Limb (tissue), 2 donors: ENCODE measurements around the gene FAM181A.

Experiments
- DNase-seq, 2 donors: peaks; one replicate each; pipeline ENCODE4 v3.0.0-alpha.2; 2016; ENCODE audit errors: extremely low spot score in 2 of 2

Gene FAM181A

DNA sequence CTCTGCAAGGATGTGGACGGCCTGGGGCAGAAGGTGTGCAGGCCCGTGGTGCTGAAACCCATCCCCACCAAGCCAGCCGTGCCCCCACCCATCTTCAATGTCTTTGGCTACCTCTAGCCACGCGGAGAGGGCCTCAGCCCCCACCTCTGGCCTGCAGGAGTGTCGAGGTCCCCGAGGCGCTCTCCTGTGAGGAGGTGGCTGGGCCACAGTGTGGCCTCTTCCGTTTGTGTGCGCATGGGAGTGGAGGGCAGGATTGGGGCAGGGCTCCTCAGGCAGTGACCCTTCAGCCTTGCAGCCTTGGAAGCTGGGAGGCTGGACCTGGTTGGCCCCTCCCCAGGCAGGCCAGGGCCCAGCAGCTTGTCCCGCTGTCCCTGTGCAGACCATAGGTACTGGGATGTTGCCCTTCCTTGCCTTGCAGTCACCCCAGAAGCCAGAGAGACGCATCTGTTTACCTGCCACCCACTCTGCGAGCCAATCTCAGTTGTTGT is 1.9 kb downstream of the FAM181A start:
- DNase-seq: no peak

DNA sequence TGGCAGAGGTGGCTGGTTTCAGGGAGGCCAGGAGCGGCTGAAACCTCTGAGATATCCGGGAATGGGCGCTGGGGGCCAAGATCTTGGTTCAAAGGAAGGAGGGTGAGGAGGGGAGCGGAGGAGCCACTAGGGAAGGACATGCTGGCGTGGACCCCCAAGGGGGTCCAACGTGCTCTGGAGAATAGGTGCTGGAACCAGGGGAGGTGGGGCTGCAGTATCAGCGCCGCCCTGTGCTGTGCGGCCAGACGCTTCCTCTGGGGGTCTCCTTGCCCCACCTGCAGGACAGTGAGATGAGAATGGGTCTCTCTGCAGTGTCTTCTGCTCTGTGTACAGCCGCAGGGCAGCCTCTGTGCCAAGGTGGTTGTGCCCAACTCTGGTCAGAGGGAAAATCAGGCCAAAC is 2.5 kb downstream of the FAM181A start:
- DNase-seq: no peak

DNA sequence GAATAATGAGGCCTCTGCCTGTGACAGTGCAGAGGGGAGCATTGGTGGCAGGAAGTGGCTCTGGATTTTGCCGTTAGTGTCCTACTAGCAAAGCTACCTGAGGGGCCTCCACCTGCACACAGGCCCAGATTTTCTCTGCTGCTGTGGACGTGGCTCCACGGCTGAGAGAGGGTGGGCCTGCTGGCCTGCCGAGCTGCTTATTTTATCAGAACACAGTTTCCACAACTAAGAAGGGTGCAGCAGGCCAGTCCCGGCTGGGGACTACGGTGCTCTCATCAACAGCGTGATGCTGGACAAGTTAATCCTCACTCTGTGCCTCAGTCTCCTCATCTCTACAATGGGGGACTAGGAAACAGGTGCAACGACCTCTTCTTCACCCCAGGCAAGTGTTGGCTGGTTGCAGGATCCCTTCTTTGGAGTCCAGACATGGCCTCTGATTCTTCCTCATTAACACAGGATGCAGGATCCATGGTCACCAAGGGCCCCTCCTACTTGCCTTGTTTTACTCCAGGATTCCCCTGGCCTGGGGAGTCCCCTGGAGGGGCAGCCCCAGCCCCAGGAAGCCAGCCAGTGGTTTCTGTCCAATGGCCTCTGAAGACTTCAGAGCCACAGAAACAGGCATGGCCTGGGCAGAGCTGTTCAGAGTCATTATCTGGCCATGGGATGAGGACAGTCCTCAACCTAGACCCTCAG is 3.3 kb downstream of the FAM181A start:
- DNase-seq: no peak

DNA sequence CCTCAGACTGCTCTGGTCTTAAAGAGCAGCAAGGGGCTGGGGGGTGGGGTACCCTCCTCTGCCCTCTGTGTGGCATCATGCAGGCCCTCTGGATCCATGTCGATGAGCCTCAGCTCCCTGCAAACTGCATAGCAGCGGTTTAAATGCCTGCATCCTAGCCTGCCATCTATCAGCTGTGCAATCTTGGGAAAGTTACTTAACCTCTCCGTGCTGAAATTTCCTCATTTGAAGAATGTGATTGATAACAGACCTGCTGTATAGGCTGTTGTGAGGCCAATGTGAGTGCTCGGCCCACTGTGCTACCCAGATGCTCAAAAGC is 3.8 kb downstream of the FAM181A start:
- no peak for DNase-seq

DNA sequence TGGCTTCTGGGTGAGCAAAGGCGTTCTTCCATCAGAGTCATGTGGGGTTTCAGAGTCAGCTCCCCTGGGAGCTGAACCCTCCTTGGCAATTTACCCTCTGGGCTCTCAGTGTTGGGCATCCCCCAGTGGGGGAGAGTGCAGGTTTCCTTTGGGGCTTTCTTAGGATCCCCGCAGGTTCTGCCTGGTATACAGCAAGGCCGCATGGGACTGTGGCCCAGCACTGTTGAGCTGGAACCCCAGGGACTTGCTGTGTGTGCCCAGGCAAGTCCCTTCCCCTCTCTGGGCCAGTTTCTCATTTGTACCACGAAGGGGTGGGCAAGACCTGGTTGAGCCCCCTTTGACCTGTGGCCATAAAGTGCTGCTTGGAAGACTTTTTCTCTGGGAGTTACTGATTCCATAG is 5.5 kb downstream of the FAM181A start:
- no peak for DNase-seq

DNA sequence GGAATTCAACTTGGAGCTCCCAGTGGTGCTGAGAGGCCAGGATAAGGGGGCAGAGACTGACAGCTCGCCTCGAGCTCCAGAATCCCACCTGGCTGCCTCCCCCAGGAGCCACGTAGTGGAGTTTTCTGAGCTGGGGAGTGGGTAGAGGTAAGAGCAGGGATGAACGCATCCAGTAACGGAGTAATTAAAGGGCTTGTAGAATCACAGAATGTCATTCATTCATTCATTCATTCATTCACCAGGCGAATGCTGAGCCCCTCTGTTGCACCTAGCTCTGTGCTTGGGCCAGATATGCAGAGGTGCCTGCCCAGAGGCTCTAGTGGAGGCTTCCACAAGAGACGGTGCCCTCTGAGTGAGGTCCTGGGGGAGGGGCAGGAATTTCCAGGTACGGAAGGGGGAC is 8.1 kb downstream of the FAM181A start:
- no peak for DNase-seq

DNA sequence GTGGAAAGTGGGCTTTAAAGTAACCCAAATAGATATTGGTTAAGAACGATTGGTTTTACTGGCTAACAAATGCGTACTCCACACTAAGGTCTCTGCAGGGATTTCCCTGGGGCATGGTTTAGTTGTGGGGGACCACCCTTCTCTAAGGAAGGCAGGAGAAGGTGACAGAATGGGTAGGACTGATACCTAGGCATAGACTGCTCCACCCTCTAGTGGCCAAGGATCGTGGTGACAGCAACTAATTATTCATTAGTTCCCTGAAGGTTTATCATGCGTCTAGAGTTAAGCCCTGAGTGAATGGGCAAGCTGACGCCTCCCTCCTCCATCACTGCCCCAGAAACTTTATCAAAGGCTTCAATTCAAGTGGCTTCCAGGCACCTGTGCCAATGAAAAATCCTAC is 9.1 kb downstream of the FAM181A start:
- DNase-seq: no peak

DNA sequence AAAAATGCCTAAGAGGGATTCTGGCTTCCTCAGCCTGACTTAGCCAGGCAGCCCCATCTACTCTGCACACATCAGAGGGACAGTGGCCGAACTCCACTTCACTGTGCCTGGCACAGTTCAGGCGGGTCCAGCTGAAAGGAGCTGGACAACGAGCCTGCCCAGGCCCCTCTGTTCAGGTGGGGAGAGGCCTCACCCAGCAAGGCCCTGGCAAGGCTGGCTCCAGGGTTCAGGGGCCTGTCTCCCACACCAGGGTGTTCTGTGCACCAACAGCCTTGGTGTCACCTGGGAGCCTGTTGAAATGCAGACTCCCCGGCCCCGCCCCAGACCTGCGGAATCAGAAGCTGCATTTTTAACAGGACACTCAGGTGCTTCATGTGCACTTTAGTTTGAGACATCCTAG is 9.8 kb downstream of the FAM181A start:
- DNase-seq: no peak

DNA sequence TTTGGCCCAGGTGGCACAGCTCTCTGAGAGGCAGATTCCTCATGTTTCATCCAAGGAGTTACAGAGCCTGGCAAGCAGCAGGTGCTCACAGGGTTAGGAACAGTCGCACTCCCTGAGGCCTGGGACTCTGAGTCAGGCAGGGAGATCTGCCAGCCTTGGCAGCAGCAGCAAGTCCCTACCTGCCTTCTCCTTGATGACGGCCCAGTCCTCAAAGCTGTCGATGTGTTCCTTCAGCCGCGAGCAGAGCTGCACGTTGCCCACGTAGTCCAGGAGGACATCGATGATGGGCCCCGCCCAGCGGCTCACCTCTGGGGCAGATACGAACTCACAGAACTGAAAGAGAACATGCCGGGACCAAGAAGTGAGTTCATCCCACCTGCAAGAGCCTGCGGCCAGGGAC is 10.4 kb downstream of the FAM181A start:
- DNase-seq: no peak

DNA sequence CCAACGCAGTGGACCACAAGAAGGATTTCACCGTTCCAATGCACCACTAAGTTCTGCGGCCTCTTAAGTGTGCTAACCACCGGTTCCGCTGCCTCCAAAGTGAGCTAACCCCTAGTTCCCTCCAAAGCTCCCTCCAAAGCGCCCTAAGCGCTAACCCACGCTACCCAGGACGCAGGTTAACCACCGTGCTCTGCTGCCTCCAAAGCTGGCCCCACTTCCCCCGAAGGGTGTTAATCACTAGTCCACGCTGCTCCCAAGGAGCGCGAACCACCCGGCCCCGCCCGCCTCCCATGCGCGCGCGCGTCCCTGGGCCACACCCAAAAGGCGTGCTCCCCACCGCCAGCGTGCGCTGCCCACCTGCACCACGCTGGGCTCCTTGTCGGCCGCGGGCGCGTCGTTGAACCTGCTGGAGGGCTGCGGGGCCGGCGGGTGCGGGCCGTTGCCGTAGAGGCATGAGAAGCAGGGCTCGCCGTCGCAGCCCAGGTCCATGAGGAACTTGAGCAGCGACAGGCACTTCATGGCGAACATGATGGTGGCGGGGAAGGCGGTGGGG is 11.7 kb downstream of the FAM181A start:
- no peak for DNase-seq

DNA sequence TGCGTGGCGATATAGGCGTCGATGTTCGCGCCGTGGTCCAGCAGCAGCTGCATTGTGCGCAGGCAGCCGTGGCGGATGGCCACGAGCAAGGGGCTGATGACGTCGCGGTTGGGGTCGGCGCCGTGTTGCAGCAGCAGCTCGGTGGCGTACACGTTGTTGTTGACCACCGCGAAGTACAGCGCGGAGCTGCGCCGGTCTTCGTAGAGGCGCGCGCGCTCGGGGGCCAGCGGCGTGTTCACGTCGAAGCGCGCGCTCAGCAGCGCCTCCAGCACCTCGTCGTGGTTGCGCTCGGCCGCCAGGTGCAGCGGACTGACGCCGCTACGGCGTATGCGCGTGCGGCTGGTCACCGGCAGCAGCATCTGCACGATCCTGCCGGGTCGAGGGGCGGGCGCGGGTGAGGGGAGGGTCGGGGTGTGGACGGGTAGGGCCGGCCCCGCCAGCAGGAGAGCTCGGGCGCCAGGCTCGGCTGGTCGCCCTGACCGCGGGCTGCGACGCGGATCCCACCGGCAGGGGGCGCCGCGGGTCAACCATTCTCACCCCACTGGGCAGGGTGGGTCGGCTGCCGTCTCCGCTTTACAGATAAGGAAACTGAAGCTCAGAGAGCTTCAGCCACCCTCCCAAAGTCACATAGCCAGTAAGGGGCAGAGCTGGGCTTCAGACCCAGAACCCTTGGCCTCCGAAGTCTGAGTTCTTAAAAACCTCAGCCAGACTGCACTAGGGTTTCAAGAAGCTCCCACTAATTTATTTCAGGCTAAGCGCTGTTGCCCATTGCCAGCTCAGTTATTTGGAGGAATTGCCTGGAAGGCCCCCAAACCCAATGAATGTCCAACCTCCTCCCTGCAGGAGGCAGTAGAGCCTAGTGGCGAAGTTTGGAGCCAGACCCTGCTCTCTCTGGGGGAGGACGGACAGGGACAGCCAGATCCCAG is 12.4 kb downstream of the FAM181A start:
- peak; percentile 59 to 90 for DNase-seq

DNA sequence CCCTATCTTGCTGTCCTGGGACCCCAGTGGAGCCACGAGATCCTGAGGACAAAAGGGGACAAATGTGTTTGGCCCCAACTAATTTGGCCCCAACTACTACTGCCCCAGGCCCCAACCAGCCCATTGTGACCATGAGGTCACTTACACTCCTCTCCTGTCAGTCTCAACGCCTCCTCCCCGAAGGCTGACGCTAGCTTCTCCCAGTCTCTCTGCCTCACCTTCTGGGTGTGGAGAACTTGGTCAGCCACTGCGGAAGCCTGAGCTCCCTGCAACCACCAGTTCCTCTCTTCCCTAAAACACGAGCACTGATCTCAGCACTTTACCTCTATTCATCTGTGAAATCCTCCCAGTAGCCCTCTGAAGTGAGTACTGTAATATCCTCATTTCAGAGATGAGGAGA is 13.3 kb downstream of the FAM181A start:
- DNase-seq: no peak

DNA sequence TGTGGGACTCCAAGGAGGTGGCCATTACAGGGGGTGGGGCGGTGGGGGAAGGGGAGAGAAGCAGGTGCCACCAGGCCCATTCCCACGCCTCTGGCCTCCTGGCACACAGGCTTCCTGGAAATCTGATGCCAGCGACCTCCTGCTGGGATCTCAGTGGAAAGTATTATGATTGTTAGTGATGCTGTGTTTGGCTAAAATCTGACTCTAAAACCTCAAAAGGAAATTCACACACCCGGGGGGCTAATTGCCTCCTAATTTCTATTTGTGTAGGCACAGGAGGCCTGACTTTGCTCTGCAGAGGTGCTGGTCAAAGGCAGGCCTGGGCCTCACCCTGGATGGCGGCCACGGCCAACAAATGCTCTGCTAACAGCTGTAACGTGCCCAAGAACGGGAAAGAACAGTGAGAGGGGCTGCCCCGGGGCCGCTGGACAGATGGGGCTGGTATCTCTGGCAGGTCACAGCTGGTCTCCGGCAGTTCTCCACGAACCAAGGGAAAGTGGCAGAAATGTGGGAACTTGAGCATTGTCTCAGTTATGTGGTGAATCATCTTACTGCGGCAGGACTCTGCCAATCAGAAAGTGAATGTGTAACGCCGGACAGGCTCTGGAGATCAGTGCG is 14.3 kb downstream of the FAM181A start:
- peak in 1 of 2 donors; percentile 62 for DNase-seq

DNA sequence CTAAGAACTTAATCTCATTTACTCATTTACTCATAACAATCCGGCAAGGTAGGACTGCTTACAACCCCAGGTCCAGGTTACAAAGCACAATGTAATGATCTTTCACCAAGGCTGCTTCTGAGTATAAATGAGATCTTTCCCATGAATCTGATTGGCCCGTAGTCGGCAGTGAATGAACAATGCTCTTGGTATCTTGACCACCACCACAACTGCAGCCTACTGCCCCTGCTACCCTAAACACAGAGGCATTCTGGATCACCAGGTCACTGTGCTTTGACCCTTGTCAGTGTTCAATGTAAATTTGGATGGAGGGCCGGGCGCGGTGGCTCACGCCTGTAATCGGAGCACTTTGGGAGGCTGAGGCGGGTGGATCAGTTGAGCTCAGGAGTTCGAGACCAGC is 15.9 kb downstream of the FAM181A start:
- DNase-seq: no peak

DNA sequence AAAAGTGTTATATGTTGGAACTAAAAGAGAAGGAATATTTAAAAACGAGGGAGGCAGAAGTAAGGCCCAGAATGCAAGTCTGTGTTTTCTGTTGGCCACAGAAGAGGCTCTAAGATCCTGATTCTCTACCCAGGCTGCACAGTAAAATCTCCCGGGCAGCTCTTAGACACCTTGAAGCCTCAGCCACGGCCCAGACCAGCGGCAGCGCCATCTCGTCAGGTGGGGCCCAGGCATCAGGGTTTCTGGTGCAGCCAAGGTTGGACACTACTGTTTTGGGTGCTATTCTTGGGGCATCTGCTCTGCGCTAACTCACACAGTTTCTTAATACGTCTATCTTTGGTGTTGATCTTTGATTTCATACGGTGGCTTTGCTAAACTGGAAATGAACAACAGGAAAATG is 16.8 kb downstream of the FAM181A start:
- no peak for DNase-seq

DNA sequence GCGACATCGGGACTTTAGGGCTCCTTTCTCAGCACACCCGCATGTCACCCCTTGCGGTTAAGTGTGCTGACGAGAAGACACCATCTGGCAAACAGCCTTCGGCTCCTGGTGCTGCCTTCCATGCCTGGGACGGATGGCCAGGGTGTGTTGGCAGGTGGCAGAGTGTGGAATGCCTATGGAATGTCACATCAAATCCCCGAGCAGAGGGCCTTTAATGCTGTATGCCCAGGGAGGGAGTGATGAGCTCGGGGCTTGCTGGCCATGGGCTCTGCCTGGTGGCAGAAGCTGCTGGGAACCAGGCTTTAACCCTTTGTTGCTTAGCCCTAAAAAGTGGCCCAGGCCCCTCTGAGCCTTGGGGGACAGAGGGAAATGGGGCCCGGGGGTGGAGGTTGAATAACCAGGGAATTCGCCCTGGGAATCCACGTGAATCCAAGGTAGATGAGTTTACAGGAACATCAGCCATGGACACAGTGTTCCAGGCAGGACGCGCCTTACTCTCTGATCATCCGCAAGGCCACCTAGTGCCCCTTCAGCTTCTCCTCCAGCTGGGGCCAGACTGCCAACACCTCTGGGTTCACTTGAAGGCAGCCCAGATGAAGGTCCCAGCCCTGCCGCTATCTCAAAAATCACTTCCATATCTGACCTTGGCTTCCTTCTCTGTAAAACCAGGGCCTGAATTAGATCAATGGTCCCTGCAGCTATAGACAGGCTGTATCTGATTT is 17.4 kb downstream of the FAM181A start:
- DNase-seq: no peak

DNA sequence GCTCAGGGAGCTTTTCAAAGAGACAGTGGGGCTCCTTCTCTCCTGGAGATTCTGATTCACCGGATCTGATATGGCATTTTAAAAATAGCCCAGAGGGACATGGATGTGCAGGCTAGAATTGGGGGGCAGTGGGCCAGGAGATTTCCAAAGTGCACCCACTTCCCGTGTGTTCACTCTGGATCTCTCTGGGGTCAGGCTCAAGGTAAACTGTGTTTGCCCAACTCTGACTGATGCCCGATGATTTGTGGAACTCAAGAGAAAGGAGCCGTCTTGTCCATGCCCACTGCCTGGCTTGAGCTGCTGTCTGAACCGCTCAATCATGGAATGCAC is 17.9 kb downstream of the FAM181A start:
- no peak for DNase-seq

DNA sequence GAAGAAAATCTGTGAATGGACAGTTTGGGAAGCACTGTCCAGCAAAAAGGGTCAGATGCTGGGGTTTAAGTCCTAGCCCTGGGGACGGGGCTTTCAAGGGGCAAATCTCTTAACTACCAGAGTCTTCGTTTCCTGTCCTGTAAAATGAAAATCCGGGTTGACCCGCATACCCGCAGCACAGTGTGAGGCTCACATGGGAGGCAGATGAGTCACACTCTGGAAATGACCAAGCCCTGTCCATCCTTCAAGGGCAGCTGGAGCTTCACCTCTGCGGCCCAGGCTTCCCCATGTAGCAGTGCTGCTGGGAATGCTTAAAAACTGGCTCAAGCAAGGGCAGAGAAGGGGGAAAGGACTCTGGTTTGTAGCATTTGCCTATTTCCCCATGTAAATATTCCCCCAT is 19.0 kb downstream of the FAM181A start:
- no peak for DNase-seq

DNA sequence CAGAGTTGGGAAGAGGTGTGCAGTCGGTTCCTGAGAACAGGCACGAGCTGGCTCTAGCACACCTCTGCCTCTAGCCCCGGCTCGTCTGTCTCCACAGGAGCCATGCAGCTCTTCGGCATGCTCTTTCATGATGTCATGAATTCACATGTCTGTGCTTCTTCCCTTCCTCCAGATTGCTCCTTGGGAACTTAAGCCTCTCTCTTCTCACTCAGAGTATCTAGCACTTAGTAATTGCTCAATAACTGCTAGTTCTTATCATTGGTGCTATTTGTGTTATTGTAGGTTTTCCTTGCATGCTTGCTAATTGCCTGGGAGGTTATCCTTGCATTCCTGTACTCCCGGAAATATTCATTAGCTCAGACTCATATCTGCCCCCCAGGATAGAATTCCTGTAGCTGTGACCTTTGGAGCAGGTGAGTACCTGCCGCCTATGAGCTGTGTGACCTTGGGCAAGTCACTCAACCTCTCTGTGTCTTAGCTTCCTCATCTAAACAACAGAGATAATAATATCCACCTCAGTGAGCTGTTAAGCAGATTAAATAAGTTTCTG is 19.5 kb downstream of the FAM181A start:
- DNase-seq: no peak

DNA sequence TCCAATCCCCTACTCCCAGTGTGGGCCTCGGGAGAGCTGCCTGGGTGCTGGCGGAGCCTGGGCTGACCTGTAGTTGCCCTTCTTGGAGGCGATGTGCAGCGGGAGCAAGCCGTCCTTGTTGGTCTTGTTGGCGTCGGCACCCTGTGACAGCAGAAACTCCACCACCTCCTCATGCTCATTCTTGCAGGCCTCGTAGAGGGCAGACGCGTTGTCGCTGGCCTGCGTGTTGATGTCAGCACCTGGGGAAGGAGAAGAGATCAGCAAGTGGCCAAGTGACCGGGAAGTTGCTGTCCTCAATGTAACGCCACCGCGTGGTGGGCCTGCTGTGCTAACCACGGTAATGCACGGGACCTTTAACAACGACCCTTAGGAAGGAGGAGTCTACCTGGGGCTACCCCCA is 20.1 kb downstream of the FAM181A start:
- no peak for DNase-seq

DNA sequence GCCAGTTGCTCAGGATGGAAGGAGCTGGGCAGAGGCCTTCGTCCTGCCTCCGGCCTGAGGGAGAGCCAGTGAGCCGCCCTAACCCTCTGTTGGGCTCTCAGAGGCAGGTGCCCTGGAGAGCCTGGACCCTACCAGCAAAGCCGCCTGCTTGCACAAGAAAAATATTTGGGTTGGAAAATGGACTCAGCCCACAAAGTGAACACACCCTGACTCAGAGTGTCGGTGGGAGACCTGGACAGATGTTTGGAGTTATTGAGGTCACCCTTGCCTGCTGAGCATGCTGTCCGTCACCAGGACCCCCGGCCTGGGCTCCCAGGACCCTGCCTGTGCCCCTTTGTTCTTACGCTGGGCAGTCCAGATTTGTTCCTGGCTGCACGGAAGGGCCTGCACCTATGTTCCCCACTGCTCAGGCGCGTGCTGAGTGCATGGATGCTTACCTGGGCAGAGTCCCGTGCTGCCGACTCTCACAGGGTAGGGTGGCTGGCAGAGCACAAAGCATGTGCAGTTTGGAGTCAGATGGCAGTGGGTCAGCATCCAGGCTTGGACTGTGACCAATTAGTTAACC is 22.4 kb downstream of the FAM181A start:
- no peak for DNase-seq
